GM10266 (cell line): ENCODE results near the gene IL19.

Source experiments
- DNase-seq: peaks from one replicate; pipeline ENCODE4 v3.0.0; 2012; ENCODE audit errors: extremely low spot score
- CTCF ChIP-seq: IDR thresholded peaks from 2 replicates; pipeline ENCODE4 v1.5.1; 2012; ENCODE audit warnings: mild to moderate bottlenecking, low read depth; ENCODE audit not compliant: control insufficient read depth, insufficient read depth; ENCODE audit errors: missing control alignments

The IL19 gene

GRCh38 chr1:206790502-206791250 is 20.1 kb downstream of the IL19 start:
- no peak for TF ChIP-seq CTCF
- DNase-seq: no peak

- DNase-seq: peak; percentile 49
- TF ChIP-seq CTCF: no peak
Observed at GRCh38 chr1:206792939-206793607, 22.5 kb downstream of the IL19 start.

GRCh38 chr1:206793620-206794019 is 23.0 kb downstream of the IL19 start:
- no peak for TF ChIP-seq CTCF
- no peak for DNase-seq

GRCh38 chr1:206794294-206794908 is 23.8 kb downstream of the IL19 start:
- DNase-seq: no peak
- no peak for TF ChIP-seq CTCF

- no peak for TF ChIP-seq CTCF
- no peak for DNase-seq
Observed at GRCh38 chr1:206796116-206796515, 25.5 kb downstream of the IL19 start.

- DNase-seq: no peak
- TF ChIP-seq CTCF: no peak
Observed at GRCh38 chr1:206796981-206797402, 26.4 kb downstream of the IL19 start.
